GM12891 (cell line): ENCODE data around the gene SREK1.

Experiments
- POLR2A ChIP-seq: IDR thresholded peaks from 2 replicates; pipeline ENCODE4 v1.6.1; 2011; ENCODE audit warnings: low read depth, low read length, control low read depth
- POLR2AphosphoS5 ChIP-seq: IDR thresholded peaks from 2 replicates; pipeline ENCODE4 v1.6.1; 2011; ENCODE audit warnings: low read depth, low read length, control low read depth
- TAF1 ChIP-seq: IDR thresholded peaks from 2 replicates; pipeline ENCODE4 v1.6.1; 2011; ENCODE audit warnings: low read depth, low read length, control low read depth

GRCh38 chr5:66206465-66206864 lies 62.4 kb downstream of the SREK1 start:
- TF ChIP-seq POLR2AphosphoS5 (no peak), POLR2A (no peak), TAF1 (no peak)
